ENCODE data around the gene CCDC158. TPM values are rescaled to one million over a fixed set of nuclear protein-coding genes. Genes with fewer than 3 reads are reported as not detected.
"Not testable (repeated sequence)": the region's sequence is repeated elsewhere in the genome, so short reads cannot be mapped to it uniquely, and the experiment has no call there.

Gene CCDC158
- total RNA-seq, 1 donor from 2014 or later = not detected

GRCh38 chr4:76292730-76293129 is 128.2 kb downstream of the CCDC158 start:
- Mint-ChIP-seq H3K27ac (ENCODE audit: unreplicated experiment) (no peak overlapping the region), H3K4me1 (ENCODE audit: low read depth, unreplicated experiment) (peaks cover 1% of the 10 kb centered on the region), H3K4me3 (ENCODE audit: unreplicated experiment) (no peak overlapping the region), H3K27me3 (ENCODE audit: unreplicated experiment) (no peaks in the 10 kb centered on the region), H3K36me3 (ENCODE audit: unreplicated experiment) (peaks cover 23% of the 10 kb centered on the region), H3K9me3 (ENCODE audit: unreplicated experiment) (peaks cover 5% of the 10 kb centered on the region)
- TF ChIP-seq CTCF (IDR thresholded peaks at IDR 0.05; ENCODE audit: partially characterized antibody, unreplicated experiment) = no peak
- DNase-seq = no peak

GRCh38 chr4:76287811-76288210 is 133.1 kb downstream of the CCDC158 start:
- not testable (repeated sequence) for DNase-seq; H3K4me3 Mint-ChIP-seq (ENCODE audit: unreplicated experiment); H3K27me3 Mint-ChIP-seq (ENCODE audit: unreplicated experiment); H3K27ac Mint-ChIP-seq (ENCODE audit: unreplicated experiment); H3K4me1 Mint-ChIP-seq (ENCODE audit: low read depth, unreplicated experiment); H3K9me3 Mint-ChIP-seq (ENCODE audit: unreplicated experiment); H3K36me3 Mint-ChIP-seq (ENCODE audit: unreplicated experiment)

- Mint-ChIP-seq H3K9me3 (ENCODE audit: unreplicated experiment) (peaks cover 2% of the 10 kb centered on the region), H3K27me3 (ENCODE audit: unreplicated experiment) (peaks cover 2% of the 10 kb centered on the region), H3K4me3 (ENCODE audit: unreplicated experiment) (no peak overlapping the region), H3K27ac (ENCODE audit: unreplicated experiment) (no peak overlapping the region), H3K36me3 (ENCODE audit: unreplicated experiment) (peaks cover 6% of the 10 kb centered on the region), H3K4me1 (ENCODE audit: low read depth, unreplicated experiment) (no peaks in the 10 kb centered on the region)
- DNase-seq = no peak
- TF ChIP-seq CTCF (IDR thresholded peaks at IDR 0.05; ENCODE audit: partially characterized antibody, unreplicated experiment) = no peak
These were observed 137.0 kb downstream of the CCDC158 start for GRCh38 chr4:76283900-76284299.

GRCh38 chr4:76282941-76283689 is 137.8 kb downstream of the CCDC158 start:
- peaks cover 6% of the 10 kb centered on the region for H3K36me3 Mint-ChIP-seq (ENCODE audit: unreplicated experiment)
- H3K27me3 Mint-ChIP-seq (ENCODE audit: unreplicated experiment) = peaks cover 2% of the 10 kb centered on the region

GRCh38 chr4:76281594-76281993 is 139.3 kb downstream of the CCDC158 start:
- H3K36me3 Mint-ChIP-seq (ENCODE audit: unreplicated experiment); H3K4me1 Mint-ChIP-seq (ENCODE audit: low read depth, unreplicated experiment); H3K27me3 Mint-ChIP-seq (ENCODE audit: unreplicated experiment); H3K9me3 Mint-ChIP-seq (ENCODE audit: unreplicated experiment); DNase-seq; H3K4me3 Mint-ChIP-seq (ENCODE audit: unreplicated experiment): not testable (repeated sequence)
- peak overlapping the region; percentile 0 for H3K27ac Mint-ChIP-seq (ENCODE audit: unreplicated experiment)

More at GRCh38 chr4:76282941-76283689, 137.8 kb downstream of the CCDC158 start:
- no peak for DNase-seq
- Mint-ChIP-seq H3K9me3 (ENCODE audit: unreplicated experiment) (peaks cover 2% of the 10 kb centered on the region), H3K4me3 (ENCODE audit: unreplicated experiment) (no peak overlapping the region), H3K4me1 (ENCODE audit: low read depth, unreplicated experiment) (no peaks in the 10 kb centered on the region), H3K27ac (ENCODE audit: unreplicated experiment) (no peak overlapping the region)
- TF ChIP-seq CTCF (IDR thresholded peaks at IDR 0.05; ENCODE audit: partially characterized antibody, unreplicated experiment) = no peak
